Measurements from ENCODE around the gene SMKR1.

Gene SMKR1

GRCh38 chr7:129495987-129496386, 6.3 kb upstream of the SMKR1 start:
- Histone ChIP-seq H3K9me3 (ENCODE audit: low read length) (no peaks in the 10 kb centered on the region), H3K4me3 (ENCODE audit: low read length) (no peak overlapping the region), H3K27me3 (ENCODE audit: insufficient read depth, low read length) (no peaks in the 10 kb centered on the region), H3K36me3 (ENCODE audit: insufficient read depth, low read length) (no peaks in the 10 kb centered on the region), H2AFZ (ENCODE audit: low read depth, low read length) (no peak overlapping the region), H3K4me1 (ENCODE audit: insufficient read depth, low read length) (no peaks in the 10 kb centered on the region)

- H3K9me3 ChIP-seq (ENCODE audit: low read length): no peaks in the 10 kb centered on the region
Measured at GRCh38 chr7:129496653-129497052, 5.7 kb upstream of the SMKR1 start.

GRCh38 chr7:129497156-129497555, 5.2 kb upstream of the SMKR1 start:
- Histone ChIP-seq H3K36me3 (ENCODE audit: insufficient read depth, low read length) (no peaks in the 10 kb centered on the region), H2AFZ (ENCODE audit: low read depth, low read length) (no peak overlapping the region), H3K9me3 (ENCODE audit: low read length) (no peaks in the 10 kb centered on the region), H3K4me3 (ENCODE audit: low read length) (no peak overlapping the region), H3K27me3 (ENCODE audit: insufficient read depth, low read length) (no peaks in the 10 kb centered on the region), H3K4me1 (ENCODE audit: insufficient read depth, low read length) (peaks cover 3% of the 10 kb centered on the region)

More at GRCh38 chr7:129496653-129497052, 5.7 kb upstream of the SMKR1 start:
- no peak overlapping the region for H2AFZ ChIP-seq (ENCODE audit: low read depth, low read length)
- H3K4me3 ChIP-seq (ENCODE audit: low read length): no peak overlapping the region
- no peaks in the 10 kb centered on the region for H3K27me3 ChIP-seq (ENCODE audit: insufficient read depth, low read length)
- H3K36me3 ChIP-seq (ENCODE audit: insufficient read depth, low read length): no peaks in the 10 kb centered on the region
- H3K4me1 ChIP-seq (ENCODE audit: insufficient read depth, low read length): no peaks in the 10 kb centered on the region

- Histone ChIP-seq H3K4me3 (ENCODE audit: low read length) (no peak overlapping the region), H2AFZ (ENCODE audit: low read depth, low read length) (no peak overlapping the region), H3K27me3 (ENCODE audit: insufficient read depth, low read length) (no peaks in the 10 kb centered on the region), H3K9me3 (ENCODE audit: low read length) (no peaks in the 10 kb centered on the region), H3K36me3 (ENCODE audit: insufficient read depth, low read length) (no peaks in the 10 kb centered on the region), H3K4me1 (ENCODE audit: insufficient read depth, low read length) (peaks cover 9% of the 10 kb centered on the region)
Measured at GRCh38 chr7:129498021-129498420, 4.3 kb upstream of the SMKR1 start.

DNA sequence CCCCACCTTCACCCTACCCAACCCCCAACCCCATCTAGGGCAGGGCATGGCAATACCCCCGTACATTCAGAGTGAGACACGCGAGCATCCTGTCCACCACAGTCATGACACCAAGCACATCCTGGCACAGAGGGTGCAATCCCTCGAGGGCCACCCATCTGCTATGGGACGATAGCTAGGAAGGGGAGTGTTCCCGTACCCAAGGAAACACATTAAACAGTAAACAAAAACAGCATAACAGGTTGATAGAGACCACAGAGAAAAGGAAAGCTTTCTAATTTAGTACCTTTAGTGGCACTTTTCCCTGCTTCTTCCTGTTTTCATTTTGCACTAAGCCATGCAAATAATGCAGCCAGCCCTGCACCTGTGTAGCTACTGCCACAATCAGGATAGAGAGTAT, 2.3 kb upstream of the SMKR1 start:
- Histone ChIP-seq H3K4me1 (ENCODE audit: insufficient read depth, low read length) (peaks cover 13% of the 10 kb centered on the region), H3K4me3 (ENCODE audit: low read length) (no peak overlapping the region), H3K27me3 (ENCODE audit: insufficient read depth, low read length) (peaks cover 3% of the 10 kb centered on the region), H3K36me3 (ENCODE audit: insufficient read depth, low read length) (no peaks in the 10 kb centered on the region), H3K9me3 (ENCODE audit: low read length) (no peaks in the 10 kb centered on the region), H2AFZ (ENCODE audit: low read depth, low read length) (no peak overlapping the region)

GRCh38 chr7:129502708-129503685, 666 bp downstream of the SMKR1 start:
- Histone ChIP-seq H2AFZ (ENCODE audit: low read depth, low read length) (peak overlapping the region; percentile 98), H3K27me3 (ENCODE audit: insufficient read depth, low read length) (peaks cover 3% of the 10 kb centered on the region), H3K4me1 (ENCODE audit: insufficient read depth, low read length) (peaks cover 13% of the 10 kb centered on the region), H3K9me3 (ENCODE audit: low read length) (no peaks in the 10 kb centered on the region), H3K36me3 (ENCODE audit: insufficient read depth, low read length) (no peaks in the 10 kb centered on the region), H3K4me3 (ENCODE audit: low read length) (peak overlapping the region; percentile 85)

- Histone ChIP-seq H2AFZ (ENCODE audit: low read depth, low read length) (peak overlapping the region; percentile 98), H3K4me1 (ENCODE audit: insufficient read depth, low read length) (peaks cover 13% of the 10 kb centered on the region), H3K4me3 (ENCODE audit: low read length) (no peak overlapping the region), H3K9me3 (ENCODE audit: low read length) (no peaks in the 10 kb centered on the region), H3K27me3 (ENCODE audit: insufficient read depth, low read length) (peaks cover 3% of the 10 kb centered on the region), H3K36me3 (ENCODE audit: insufficient read depth, low read length) (no peaks in the 10 kb centered on the region)
Measured at GRCh38 chr7:129503725-129504124, 1.4 kb downstream of the SMKR1 start.

DNA sequence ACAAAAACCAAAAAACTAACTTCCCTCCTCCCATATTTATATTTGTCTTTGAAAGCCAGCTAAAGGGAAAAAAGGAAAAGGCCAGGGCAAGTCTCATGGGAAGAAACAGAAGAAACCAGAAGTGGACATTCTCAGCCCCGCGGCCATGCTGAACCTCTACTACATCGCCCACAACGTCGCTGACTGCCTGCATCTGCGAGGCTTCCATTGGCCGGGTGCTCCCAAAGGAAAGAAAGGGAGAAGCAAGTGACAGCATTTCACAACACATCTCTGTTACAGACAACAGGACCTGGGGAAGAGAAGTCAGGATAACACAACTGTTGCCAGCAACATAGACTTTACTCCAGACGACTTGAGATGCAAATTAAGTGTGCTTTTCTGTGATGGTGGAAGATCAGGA, 9.9 kb downstream of the SMKR1 start:
- Histone ChIP-seq H3K4me3 (ENCODE audit: low read length) (no peak overlapping the region), H3K4me1 (ENCODE audit: insufficient read depth, low read length) (no peaks in the 10 kb centered on the region), H3K9me3 (ENCODE audit: low read length) (no peaks in the 10 kb centered on the region), H3K27me3 (ENCODE audit: insufficient read depth, low read length) (no peaks in the 10 kb centered on the region), H2AFZ (ENCODE audit: low read depth, low read length) (no peak overlapping the region), H3K36me3 (ENCODE audit: insufficient read depth, low read length) (no peaks in the 10 kb centered on the region)

DNA sequence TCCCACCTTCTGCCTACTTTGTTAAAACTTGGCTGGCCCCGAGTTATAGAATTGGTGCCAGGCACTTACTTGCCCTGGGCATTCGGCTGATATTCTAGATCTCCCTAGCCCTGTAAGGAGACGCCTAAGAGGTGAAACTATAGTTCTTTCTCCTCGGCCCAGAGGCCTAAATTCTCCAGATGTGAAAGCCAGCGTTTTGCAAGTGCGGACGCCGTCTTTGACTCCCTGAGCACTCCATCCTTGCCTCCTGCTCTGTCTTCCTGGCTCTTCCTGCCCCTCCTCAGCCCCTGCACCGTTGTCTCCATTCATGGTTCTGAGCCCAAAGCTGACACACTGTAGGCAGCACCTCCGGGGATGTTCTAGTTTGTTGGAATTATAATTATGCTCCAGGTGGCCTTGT, 11.2 kb downstream of the SMKR1 start:
- Histone ChIP-seq H3K9me3 (ENCODE audit: low read length) (no peaks in the 10 kb centered on the region), H3K4me3 (ENCODE audit: low read length) (no peak overlapping the region), H2AFZ (ENCODE audit: low read depth, low read length) (no peak overlapping the region), H3K27me3 (ENCODE audit: insufficient read depth, low read length) (no peaks in the 10 kb centered on the region), H3K4me1 (ENCODE audit: insufficient read depth, low read length) (no peaks in the 10 kb centered on the region), H3K36me3 (ENCODE audit: insufficient read depth, low read length) (no peaks in the 10 kb centered on the region)

DNA sequence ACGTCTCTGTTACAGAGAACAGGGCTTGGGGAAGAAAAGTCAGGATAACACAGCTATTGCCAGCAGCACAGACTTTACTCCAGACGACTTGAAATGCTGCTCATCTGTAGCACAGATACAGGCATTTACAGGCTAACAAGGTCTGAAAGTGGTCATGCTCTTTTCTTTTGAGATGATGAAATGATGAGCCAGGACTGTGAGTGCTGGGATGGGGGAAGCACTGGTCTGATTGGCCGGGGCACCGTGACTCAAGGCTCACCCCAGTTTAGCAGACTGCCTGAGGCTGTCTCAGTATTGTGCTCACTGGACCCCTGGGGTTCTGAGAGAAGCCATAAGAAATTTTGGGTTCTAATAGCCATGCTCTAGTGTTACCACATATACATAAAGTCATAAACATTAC, 12.4 kb downstream of the SMKR1 start:
- H3K36me3 ChIP-seq (ENCODE audit: insufficient read depth, low read length): no peaks in the 10 kb centered on the region
- H3K4me1 ChIP-seq (ENCODE audit: insufficient read depth, low read length): no peaks in the 10 kb centered on the region
- peaks cover 1% of the 10 kb centered on the region for H3K27me3 ChIP-seq (ENCODE audit: insufficient read depth, low read length)
- H3K4me3 ChIP-seq (ENCODE audit: low read length): no peak overlapping the region
- H2AFZ ChIP-seq (ENCODE audit: low read depth, low read length): no peak overlapping the region
- no peaks in the 10 kb centered on the region for H3K9me3 ChIP-seq (ENCODE audit: low read length)

GRCh38 chr7:129515381-129515780, 13.1 kb downstream of the SMKR1 start:
- Histone ChIP-seq H3K27me3 (ENCODE audit: insufficient read depth, low read length) (peaks cover 4% of the 10 kb centered on the region), H3K4me3 (ENCODE audit: low read length) (no peak overlapping the region), H2AFZ (ENCODE audit: low read depth, low read length) (no peak overlapping the region), H3K9me3 (ENCODE audit: low read length) (no peaks in the 10 kb centered on the region), H3K4me1 (ENCODE audit: insufficient read depth, low read length) (no peaks in the 10 kb centered on the region), H3K36me3 (ENCODE audit: insufficient read depth, low read length) (no peaks in the 10 kb centered on the region)

GRCh38 chr7:129517931-129518330, 15.6 kb downstream of the SMKR1 start:
- Histone ChIP-seq H3K9me3 (ENCODE audit: low read length) (no peaks in the 10 kb centered on the region), H3K36me3 (ENCODE audit: insufficient read depth, low read length) (no peaks in the 10 kb centered on the region), H3K4me3 (ENCODE audit: low read length) (no peak overlapping the region), H3K4me1 (ENCODE audit: insufficient read depth, low read length) (no peaks in the 10 kb centered on the region), H3K27me3 (ENCODE audit: insufficient read depth, low read length) (peaks cover 11% of the 10 kb centered on the region), H2AFZ (ENCODE audit: low read depth, low read length) (no peak overlapping the region)

DNA sequence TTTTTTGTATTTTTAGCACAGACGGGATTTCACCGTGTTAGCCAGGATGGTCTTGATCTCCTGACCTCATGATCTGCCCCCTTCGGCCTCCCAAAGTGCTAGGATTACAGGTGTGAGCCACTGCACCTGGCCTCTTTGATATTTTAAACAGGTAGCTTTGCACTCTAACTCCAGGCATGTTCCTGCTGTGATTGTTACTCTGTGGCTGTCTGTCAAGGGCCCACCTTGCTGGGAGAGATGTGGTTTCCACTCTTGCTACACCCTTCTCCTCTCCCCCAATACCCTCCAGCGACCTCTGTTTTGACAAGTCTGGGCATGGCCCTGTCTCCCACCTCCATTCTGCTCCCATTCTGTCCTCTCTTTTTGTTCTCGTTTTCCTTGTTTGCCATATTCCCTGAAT, 17.1 kb downstream of the SMKR1 start:
- H2AFZ ChIP-seq (ENCODE audit: low read depth, low read length): no peak overlapping the region
- H3K4me1 ChIP-seq (ENCODE audit: insufficient read depth, low read length): no peaks in the 10 kb centered on the region
- H3K27me3 ChIP-seq (ENCODE audit: insufficient read depth, low read length): peaks cover 11% of the 10 kb centered on the region
- no peak overlapping the region for H3K4me3 ChIP-seq (ENCODE audit: low read length)
- H3K9me3 ChIP-seq (ENCODE audit: low read length): no peaks in the 10 kb centered on the region
- no peaks in the 10 kb centered on the region for H3K36me3 ChIP-seq (ENCODE audit: insufficient read depth, low read length)
